NK-92 (cell line): ENCODE data around the gene TRIM5.
"Not testable (repeated sequence)": the region's sequence is repeated elsewhere in the genome, so short reads cannot be mapped to it uniquely, and the experiment has no call there.

ENCODE experiments used
- DNase-seq: peaks from one replicate; lab custom pipeline; 2025; ENCODE audit not compliant: unreplicated experiment; lab: John Stamatoyannopoulos, UW

The TRIM5 gene, protein sequence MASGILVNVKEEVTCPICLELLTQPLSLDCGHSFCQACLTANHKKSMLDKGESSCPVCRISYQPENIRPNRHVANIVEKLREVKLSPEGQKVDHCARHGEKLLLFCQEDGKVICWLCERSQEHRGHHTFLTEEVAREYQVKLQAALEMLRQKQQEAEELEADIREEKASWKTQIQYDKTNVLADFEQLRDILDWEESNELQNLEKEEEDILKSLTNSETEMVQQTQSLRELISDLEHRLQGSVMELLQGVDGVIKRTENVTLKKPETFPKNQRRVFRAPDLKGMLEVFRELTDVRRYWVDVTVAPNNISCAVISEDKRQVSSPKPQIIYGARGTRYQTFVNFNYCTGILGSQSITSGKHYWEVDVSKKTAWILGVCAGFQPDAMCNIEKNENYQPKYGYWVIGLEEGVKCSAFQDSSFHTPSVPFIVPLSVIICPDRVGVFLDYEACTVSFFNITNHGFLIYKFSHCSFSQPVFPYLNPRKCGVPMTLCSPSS

DNA sequence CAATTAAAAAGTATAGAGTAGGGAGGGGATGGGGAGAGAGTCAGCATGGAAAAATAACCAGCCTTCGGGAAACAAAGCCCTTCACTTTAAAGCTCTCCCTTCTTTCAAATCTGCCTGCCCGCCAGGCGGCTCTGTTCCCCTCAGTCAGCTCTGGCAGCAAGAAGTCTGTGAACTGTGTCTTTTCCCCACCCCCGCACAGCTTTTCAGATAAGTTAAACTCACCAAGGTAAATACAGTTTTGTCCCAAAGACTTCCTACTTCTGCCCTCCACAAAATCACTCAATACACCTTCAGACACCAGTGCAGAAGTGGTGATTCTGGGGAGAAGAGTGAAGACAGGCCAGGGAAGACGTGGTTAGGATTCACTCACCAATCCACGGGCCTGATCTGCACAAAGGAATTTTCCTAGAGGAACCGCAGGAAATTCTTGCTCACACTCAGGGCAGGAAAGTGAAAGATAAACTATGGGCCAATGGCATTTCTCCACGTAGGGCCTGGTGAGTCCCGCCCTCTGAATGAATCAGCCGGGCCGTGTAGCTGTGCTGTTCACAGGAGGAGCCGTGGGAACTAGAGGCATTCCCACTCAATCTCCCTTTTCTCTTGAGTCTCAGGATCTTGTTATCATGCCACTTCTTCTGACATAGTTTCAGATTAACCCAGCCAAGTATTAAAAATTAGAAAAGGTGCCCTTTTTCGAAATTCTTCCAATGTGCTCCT lies at the start of gene TRIM5:
Gene TRIM5, minus strand, starts transcription at position 429 of the 717 bp plus-strand sequence. CDS start 4,897 bp downstream, outside the sequence.
- no peak for DNase-seq

DNA sequence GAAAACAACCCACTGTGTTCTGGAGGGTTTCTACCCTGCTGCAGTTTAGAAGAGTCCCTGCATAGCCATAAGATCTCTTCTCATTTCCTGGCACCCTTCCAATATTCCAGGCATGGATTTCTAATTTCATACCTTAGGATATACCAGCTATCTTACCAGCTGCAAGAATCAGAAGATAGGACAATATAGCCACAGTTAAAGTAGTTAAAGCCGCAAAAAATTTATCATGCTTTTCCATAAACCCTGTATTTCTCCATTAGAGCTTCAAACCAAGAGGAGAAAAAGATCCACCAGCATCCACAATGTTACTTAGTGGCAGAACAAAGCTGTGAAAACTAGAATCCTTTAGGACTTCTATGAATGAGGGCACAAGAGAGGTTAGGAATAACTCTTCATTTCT lies 42.8 kb upstream of the TRIM5 start:
- DNase-seq = no peak

DNA sequence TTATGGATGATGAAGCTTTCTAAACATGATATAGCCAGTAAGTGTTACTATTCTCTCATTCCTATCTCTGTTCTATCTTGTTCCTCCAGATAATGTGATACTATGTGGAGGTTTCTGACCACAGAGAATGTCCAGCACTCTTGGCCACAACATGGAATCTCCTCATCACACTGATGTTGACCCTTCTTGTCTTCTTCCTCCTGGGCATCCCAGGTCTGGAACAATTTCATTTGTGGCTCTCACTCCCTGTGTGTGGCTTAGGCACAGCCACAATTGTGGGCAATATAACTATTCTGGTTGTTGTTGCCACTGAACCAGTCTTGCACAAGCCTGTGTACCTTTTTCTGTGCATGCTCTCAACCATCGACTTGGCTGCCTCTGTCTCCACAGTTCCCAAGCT lies 41.5 kb upstream of the TRIM5 start:
- DNase-seq = no peak

DNA sequence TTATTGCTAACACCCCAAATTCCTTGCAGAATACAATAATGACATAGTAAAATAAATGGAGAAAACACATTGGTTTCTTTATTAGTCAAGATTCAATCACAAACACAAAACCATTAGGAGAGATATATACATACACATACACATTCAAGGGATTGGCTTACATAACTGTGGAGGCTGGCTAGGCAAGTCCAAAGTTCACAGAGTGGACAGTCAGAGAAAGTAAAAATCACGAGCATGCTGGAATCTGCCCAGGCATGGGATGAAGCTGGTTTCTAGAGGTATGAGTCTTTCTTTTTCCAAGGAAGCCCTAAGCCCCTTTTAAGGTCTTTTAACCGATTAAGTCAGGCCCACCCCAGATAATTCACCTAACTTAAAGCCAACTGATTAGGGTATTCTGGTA lies 37.7 kb upstream of the TRIM5 start:
- DNase-seq = no peak

DNA sequence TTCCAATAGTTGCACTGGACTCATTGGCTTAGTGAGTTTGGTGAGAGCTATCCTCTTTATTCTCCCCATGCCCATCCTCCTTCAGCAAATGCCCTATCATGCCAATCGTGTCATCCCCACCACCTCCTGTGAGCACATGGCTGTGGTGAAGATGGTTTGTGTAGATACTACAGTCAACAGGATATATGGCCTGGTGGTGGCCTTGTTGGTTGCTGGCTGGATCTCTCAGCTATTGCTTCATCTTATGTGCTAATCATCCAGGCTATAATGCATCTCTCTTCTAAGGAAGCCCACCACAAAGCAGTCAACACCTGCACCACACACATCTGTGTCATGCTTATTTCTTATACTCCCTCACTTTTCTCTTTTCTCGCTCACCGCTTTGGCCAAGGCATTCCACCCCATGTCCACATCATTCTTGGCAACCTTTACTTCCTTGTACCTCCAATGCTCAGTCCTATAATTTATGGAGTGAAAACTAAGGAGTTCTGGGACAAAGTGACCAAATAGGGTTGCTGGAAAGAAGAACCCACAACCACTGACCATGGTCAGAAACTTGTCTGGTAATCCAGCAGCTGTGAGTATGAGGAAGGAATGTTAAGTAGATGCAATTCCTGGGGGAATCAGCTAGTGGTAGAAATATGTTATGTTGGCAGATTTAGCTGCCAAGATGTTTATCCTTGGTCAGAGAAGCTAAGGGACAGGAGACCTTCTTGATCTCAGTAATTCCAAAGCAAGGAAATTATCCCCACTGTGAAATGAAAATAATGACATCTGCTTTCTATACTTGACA lies 35.0 kb upstream of the TRIM5 start:
- no peak for DNase-seq

DNA sequence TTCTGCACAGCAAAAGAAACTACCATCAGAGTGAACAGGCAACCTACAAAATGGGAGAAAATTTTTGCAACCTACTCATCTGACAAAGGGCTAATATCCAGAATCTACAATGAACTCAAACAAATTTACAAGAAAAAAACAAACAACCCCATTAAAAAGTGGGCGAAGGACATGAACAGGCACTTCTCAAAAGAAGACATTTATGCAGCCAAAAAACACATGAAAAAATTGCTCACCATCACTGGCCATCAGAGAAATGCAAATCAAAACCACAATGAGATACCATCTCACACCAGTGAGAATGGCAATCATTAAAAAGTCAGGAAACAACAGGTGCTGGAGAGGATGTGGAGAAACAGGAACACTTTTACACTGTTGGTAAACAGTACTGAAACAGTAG lies 31.6 kb upstream of the TRIM5 start:
- DNase-seq = not testable (repeated sequence)

DNA sequence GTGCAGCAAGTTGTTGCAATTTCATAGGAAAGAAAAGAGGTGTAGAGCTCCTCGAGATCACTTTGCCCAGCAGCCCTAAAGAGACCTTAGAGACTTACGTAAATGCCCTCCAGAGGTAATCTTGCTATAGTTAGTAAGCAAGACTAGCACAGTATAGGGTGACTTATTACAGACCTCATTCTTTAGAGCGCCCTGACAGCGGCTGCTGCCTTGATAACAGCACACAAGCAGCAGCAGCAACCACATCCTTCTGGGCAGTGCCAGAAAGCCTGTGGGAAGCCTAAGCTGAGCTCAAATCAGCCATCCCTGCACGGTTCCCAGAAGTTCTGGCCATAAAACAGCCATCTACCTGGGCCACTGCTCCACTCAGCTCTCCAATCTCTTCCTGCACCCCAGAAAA lies 28.8 kb upstream of the TRIM5 start:
- no peak for DNase-seq

DNA sequence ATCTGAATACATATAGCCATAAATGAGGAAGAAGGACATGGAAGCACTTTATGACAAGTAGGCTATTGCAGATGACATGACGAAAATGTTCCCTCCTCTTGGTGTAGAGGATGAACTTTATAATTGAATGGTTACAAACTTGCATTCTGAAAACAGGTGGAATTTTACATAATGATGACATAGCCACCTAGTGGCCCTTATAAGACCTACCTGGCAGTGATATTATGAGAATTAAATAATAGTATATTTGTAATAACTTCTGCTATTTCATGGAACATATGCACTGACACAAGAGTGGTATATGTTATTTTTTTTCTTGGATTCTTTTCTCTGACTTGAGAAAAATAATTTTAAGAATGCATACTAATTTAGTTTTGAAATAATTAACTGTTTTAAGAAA lies 27.6 kb upstream of the TRIM5 start:
- no peak for DNase-seq

DNA sequence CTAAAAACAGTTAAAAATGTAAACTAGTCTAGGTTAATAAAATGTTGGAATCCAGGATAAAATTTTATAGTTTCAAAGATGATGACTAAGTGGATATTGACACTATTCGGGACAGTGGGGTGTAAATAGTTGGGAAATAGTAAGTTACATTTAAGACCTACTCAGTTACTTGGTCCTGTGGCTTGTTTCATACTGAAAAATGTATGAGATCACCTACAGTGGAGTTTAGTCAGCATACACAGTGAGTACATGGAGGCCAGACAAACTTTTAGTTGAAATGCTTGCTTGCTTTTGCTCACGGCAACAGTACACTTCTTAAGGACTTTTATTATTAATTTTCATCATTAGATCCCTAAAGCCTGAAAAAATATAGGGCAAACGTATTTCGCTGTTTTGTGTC lies 20.8 kb upstream of the TRIM5 start:
- no peak for DNase-seq

DNA sequence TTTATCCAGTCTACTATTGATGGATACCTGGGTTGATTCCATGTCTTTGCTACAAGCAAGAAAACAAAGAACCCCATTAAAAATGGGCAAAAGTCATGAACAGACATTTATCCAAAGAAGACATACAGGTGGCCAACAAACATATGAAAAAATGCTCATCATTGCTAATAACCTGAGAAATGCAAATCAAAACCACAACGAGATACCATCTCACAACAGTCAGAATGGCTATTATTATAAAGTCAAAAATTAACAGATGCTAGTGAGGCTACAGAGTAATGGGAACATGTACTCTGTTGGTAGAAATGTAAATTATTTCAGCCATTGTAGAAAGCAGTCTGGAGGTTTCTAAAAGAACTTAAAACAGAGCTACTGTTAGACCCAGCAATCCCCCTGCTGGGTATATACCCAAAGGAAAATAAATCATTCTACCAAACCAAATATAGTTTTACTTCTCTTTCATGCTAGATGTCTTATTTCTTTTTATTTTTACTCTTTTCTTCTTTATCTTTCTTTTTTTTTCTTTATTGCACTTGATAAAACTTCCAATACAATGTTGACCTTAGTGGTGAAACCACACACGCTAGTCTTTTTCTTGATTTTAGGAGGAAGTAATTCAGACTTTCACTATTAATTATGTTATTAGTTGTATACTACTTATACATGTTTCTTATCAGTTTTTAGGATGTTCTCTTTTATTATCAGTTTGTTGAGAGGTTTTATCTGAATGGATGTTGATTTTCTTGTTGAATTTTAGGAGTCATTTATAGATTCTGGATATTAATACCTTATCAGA lies 19.1 kb upstream of the TRIM5 start:
- DNase-seq = no peak

DNA sequence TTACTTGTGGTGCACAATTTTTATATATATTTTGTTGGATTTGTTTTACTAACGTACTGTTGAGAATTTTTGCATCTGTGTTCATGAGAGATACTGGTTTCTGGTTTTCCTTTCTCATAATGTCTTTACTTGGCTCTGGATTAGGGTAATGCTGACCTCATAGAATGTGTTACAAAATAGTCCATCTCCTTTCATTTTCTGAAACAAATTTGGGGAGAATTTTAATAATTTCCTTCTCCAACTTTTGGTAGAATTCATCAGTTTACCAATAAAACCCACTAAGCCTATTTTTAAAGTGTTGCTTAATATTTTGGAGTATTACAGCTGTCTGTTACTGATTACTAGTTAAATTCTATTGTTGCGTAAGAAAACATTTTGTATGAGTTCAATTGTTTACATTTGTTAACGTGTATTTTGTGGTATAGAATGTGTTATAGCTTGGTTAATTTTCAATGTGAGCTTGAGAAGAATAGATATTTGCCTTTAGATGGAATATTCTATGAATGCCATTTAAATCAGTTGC lies 16.2 kb upstream of the TRIM5 start:
- DNase-seq = no peak

DNA sequence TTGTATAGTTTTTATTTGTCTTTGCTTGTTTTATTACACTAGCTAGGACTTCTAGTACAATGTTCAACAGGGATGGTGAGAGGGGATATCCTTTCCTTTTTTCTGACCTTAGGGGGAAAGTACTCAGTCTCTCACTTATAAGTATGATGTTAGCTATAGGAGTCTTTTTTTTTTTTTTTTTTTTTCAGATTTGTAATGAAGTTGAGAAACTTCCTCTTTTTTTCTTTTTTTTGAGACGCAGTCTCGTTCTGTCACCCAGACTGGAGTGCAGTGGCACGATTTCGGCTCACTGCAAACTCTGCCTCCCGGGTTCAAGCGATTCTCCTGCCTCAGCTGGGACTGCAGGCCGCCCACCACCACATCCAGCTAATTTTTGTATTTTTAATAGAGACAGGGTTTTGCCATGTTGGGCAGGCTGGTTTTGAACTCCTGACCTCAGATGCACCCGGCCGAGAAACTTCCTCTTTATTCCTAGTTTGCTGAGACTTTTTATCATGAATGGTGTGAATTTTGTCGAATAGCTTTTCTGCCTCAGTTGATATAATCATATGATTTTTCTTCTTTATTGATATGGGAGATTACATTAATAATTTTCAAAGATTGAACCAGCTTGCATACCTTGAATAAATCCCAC lies 15.7 kb upstream of the TRIM5 start:
- no peak for DNase-seq

DNA sequence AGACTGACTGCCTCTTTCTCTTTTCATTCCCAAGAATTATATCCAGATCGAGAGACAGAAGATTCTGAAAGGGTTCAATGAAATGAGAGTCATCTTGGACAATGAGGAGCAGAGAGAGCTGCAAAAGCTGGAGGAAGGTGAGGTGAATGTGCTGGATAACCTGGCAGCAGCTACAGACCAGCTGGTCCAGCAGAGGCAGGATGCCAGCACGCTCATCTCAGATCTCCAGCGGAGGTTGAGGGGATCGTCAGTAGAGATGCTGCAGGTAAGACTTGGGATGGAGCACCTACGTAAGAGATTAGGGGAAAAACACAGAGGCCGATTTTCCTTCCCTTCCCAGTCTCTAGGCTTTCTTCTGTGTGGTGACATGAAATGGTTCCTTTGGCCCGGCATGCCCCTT lies 13.4 kb upstream of the TRIM5 start:
- no peak for DNase-seq

DNA sequence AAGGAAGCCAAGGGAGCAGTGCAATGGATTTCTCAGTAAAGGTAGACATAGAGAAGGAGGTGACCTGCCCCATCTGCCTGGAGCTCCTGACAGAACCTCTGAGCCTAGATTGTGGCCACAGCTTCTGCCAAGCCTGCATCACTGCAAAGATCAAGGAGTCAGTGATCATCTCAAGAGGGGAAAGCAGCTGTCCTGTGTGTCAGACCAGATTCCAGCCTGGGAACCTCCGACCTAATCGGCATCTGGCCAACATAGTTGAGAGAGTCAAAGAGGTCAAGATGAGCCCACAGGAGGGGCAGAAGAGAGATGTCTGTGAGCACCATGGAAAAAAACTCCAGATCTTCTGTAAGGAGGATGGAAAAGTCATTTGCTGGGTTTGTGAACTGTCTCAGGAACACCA lies 11.3 kb upstream of the TRIM5 start:
- DNase-seq = no peak

DNA sequence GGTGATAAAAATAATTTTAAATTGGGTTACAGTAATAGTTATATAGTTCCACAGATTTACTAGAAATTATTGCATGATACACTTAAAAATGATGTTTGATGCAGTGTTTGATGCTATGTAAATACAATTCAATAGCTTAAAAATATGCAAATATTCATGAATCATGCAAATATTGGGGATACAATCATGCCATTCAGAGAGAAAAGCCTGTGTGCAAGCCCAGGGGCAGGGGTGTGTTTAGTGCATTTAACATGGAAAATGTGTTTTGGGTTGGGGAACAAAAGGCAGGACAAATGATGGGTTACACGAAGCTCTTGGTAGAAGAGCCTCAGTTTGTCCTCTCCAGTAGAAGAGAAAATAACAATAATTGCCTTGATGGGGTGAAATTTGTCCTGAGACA lies 10.7 kb upstream of the TRIM5 start:
- no peak for DNase-seq

DNA sequence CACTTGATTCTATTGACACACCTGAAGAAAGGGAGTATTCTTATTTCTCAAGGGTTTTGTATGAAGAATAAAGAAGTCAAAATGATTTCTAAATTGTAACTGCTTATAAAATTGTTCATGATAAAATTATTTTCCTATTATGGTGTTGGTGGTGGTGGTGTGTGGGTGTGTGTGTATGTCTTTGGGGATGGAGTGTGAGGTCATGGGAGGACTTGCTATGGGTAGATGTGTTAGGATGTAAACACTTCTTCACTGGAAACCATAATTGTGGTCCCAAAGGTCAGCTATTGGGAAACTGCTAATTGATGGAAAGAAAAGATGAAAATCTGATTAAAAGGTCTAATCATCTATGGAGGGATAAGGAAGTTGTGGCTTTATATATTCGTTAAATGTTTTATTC lies 9.8 kb upstream of the TRIM5 start:
- DNase-seq = no peak

DNA sequence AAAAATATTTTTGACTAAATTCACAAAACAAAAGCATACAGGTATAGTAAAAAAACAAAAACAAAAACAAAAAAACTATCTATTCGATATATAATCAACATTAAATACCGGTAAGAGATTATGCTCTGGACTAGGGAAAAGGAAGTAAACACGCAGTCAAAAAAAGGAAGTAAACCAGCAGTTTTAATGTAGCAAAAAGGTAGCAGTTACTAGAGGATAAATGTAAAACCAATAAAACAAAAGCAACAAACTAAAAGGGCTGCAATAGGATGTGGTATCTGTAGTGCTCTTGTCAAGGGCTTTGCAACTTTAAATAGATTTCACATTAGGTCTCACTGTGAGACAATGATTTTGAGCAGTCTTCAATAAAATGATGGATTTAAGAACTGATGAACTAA lies 7.1 kb upstream of the TRIM5 start:
- no peak for DNase-seq

DNA sequence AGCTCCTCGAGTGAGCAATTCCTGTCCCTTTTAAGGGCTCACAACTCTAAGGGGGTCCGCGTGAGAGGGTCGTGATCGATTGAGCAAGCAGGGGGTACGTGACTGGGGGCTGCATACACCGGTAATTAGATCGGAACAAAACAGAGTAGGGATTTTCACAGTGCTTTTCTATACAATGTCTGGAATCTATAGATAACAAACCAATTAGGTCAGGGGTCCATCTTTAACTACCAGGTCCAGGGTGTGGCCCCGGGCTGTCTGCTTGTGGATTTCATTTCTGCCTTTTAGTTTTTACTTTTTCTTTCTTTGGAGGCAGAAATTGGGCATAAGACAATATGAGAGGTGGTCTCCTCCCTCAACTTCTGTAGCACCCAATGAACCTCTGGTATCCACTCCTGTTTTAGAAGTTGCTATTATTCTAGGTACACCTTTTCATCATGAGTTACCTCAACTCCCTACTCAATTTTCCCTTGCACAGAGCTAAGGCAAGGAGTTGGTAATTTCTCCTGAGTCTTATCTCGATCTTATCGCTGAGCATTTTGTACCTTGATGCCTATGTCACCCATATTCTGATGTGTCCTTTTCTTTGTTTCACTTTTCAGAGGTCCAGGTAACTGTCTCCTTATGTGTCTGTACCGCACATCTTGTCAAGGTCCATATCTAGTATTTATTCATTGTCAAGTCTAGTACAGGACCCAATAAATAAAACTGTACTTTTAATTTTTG lies 6.5 kb upstream of the TRIM5 start:
- not testable (repeated sequence) for DNase-seq

DNA sequence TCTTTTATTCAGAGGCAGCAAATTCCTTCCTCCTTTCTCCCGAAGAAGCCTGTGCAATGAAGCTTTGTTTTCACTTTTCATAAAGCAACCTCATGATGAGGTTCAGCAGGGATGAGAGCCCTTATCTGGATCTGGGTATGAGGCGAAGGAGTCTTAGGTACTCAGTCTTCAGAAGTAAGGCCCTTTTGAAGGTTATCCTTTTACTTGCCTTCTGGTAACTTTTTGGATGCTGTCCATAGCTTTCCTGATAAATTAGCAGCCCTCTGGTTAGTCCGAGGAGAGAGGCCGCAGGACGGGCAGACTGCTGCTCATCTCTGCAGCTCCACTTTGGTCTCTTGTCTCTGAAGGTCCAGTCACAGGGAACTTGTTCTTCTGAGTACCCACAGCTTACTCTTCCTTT lies 5.9 kb upstream of the TRIM5 start:
- DNase-seq = no peak
